Esophagus mucosa (tissue), 1 donor: ENCODE measurements around the gene IL3RA. TPM values are rescaled to one million over a fixed set of nuclear protein-coding genes. Genes with fewer than 3 reads are reported as not detected.
A peak's percentile ranks its signal among the peaks of the same experiment; 100 is the strongest.
"Not testable (repeated sequence)": the region's sequence is repeated elsewhere in the genome, so short reads cannot be mapped to it uniquely, and the experiment has no call there.

ENCODE experiments used
- ATAC-seq: fragments of 200-7000 bp; cut with Tn5 transposase; one replicate; pipeline ENCODE4 v1.9.1; 2020
- total RNA-seq: library from RNA; stranded (reverse); gene quantifications from one replicate; pipeline ENCODE4 v1.2.4, GENCODE V29; 2023
- donor health status: DM: yes; HTN: yes; CAD: no.

The IL3RA gene
- total RNA-seq, 1 donor from 2014 or later = 1.2 TPM

DNA sequence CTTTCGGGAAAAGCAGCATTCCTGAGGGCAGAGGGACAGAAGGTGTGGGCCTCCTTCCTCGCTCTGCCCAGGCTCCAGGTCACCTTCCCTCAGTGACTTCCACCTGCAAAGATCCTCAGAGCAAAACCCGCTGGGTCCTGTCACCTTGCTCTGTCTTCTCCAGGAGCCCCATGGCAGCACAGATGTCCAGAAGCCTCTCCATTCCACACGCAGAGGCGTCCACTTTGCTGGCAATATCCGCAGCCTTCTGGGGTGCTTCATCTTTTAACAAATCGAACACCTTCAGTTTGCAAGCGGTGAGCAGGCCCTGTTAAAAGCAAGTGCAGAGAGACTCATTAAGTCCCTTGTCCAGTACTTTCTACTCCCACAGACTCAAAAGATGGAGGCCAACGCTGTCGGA, 88.8 kb downstream of the IL3RA start:
- no peak for ATAC-seq

DNA sequence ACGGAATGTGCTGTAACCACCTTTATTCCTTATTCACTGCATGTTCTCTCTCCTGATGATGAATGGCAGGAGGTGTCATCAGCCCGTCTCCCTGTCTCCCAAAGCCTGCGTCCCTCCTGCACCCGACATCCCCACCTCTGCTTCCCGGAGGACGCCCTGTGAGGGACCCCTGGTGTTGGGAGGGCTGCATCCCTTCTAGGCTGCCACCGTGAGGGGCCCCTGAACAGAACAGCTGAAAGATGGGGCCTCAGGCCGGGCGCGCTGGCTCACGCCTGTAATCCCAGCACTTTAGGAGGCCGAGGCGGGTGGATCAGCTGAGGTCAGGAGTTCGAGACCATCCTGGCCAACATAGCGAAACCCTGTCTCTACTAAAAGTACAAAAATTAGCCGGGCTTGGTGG, 89.7 kb downstream of the IL3RA start:
- not testable (repeated sequence) for ATAC-seq

DNA sequence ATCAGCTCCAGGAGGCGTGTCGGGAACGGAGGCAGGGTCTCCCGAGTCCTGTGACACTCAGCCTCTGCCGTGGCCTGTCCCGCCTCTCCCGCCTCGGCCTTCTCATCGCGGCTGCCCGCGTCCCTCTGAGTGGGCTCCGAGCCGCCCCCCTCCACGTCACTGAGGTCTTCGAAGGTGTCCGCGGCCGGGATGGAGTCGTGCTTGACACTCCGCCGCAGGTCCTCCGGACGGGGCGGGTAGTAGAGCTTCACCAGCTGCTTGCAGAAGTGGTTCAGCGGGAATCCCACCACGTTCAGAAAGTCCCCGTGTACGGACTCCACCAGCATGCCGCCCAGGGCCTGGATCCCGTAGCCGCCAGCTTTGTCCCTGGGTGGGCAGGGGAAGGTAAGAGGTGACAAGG, 91.2 kb downstream of the IL3RA start:
- ATAC-seq = peak; percentile 20

DNA sequence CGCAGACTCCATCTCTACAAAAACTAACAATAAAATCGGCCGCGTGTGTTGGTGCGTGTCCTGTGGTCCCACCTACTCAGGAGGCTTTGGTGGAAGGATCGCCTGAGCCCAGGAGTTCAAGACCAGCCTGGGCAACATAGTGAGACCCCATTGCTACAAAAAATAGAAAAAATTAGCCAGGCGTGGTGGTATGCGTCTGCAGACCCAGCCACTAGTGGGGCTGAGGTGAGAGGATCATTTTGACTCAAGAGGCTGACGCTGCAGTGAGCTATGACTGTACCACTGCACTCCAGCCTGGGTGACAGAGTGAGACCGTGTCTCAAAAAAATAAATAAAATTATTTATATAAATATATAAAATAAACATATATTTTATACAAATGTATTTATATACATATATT, 93.9 kb downstream of the IL3RA start:
- no peak for ATAC-seq

Other genes with a start within 250 kb of the IL3RA start
- not detected for gene CRLF2, start 124.1 kb upstream of the IL3RA start, total RNA-seq
- gene CSF2RA, start 68.0 kb upstream of the IL3RA start, total RNA-seq = 3.3 TPM
- gene SLC25A6, start 55.3 kb downstream of the IL3RA start, total RNA-seq = 294 TPM
- gene ASMTL, start 116.1 kb downstream of the IL3RA start, total RNA-seq = 8.1 TPM
- 0.52 TPM for gene P2RY8, start 200.4 kb downstream of the IL3RA start, total RNA-seq